HepG2 (cell line): Measurements from ENCODE around the gene SLC6A8.

ENCODE experiments used
- CREB1 ChIP-seq, 2 experiments: fragments of 450-650 bp in 1 of 2; IDR thresholded peaks; 2 replicates each; pipeline ENCODE4 v1.6.1; 2016 to 2017; ENCODE audit warnings: control low read depth in 1 of 2, mild to moderate bottlenecking in 1 of 2, missing compliant biosample characterization in 1 of 2, missing genetic modification characterization in 1 of 2
- EP300 ChIP-seq, 3 experiments: sonication (generic) in 1 of 3; formaldehyde crosslinking in 1 of 3; IDR thresholded peaks; 2 replicates each; pipeline versions ENCODE4 v1.5.1 to v1.6.1; 2011 to 2020; ENCODE audit warnings: low read depth in 2 of 3, low read length in 2 of 3, borderline replicate concordance in 1 of 3, improper control_type of control experiment in 1 of 3, mild to moderate bottlenecking in 1 of 3, missing genetic modification reagents in 1 of 3, moderate library complexity in 1 of 3
- FOXK2 ChIP-seq: fragments of 450-650 bp; IDR thresholded peaks from 2 replicates; pipeline ENCODE4 v1.6.1; 2016
- FOXP1 ChIP-seq, 2 experiments: fragments of 450-650 bp in 1 of 2; IDR thresholded peaks; 2 replicates each; pipeline ENCODE4 v1.6.1; 2017 to 2018; ENCODE audit warnings: antibody characterized with exemption in 1 of 2
- GABPA ChIP-seq, 2 experiments: IDR thresholded peaks; 2 replicates each; pipeline ENCODE4 v1.6.1; 2011 to 2016; ENCODE audit warnings: low read depth in 2 of 2, low read length in 1 of 2, missing biosample characterization in 1 of 2, missing genetic modification characterization in 1 of 2
- KLF16 ChIP-seq, 2 experiments: sonication (generic) in 1 of 2; formaldehyde crosslinking in 1 of 2; IDR thresholded peaks; 2 replicates each; pipeline versions ENCODE4 v1.6.1 to v1.8.0; 2016 to 2023; ENCODE audit warnings: missing genetic modification reagents in 2 of 2, missing compliant biosample characterization in 1 of 2
- RNF219 ChIP-seq: sonication (generic); formaldehyde crosslinking; IDR thresholded peaks from 2 replicates; pipeline ENCODE4 v1.5.0; 2020; ENCODE audit warnings: mild to moderate bottlenecking, missing genetic modification reagents
- SUZ12 ChIP-seq: fragments of 150-350 bp; IDR thresholded peaks from 2 replicates; pipeline ENCODE4 v1.6.1; 2014; ENCODE audit warnings: low read depth, low read length
- YEATS2 ChIP-seq: sonication (generic); formaldehyde crosslinking; IDR thresholded peaks from 2 replicates; pipeline ENCODE4 v1.4.0; 2020; ENCODE audit warnings: missing genetic modification reagents, borderline replicate concordance
- ZZZ3 ChIP-seq: sonication (generic); formaldehyde crosslinking; IDR thresholded peaks from 2 replicates; pipeline ENCODE4 v1.4.0; 2020; ENCODE audit warnings: missing genetic modification reagents, mild to moderate bottlenecking, borderline replicate concordance
- TF ChIP-seq, protein P1 (sequence below): IDR thresholded peaks from 2 replicates; pipeline ENCODE4 v1.6.1; 2016
- TF ChIP-seq, protein P2 (sequence below): conservative IDR thresholded peaks from 2 replicates; pipeline ENCODE4 v1.6.1; 2018; ENCODE audit warnings: missing genetic modification reagents
- TF ChIP-seq, protein P3 (sequence below): sonication (generic); formaldehyde crosslinking; IDR thresholded peaks from 2 replicates; pipeline ENCODE4 v1.5.0; 2020; ENCODE audit warnings: mild to moderate bottlenecking, missing genetic modification reagents, moderate library complexity

- TF ChIP-seq KLF16 (CRISPR knock-in tag; IDR thresholded peaks at IDR 0.05) (no peak), YEATS2 (no peak), ZZZ3 (CRISPR knock-in tag) (no peak), SUZ12 (no peak), FOXK2 (no peak), FOXP1 (IDR thresholded peaks at IDR 0.05) (no peak), FOXP1 (CRISPR knock-in tag; IDR thresholded peaks at IDR 0.05) (no peak), CREB1 (IDR thresholded peaks at IDR 0.05) (no peak), CREB1 (CRISPR knock-in tag; IDR thresholded peaks at IDR 0.05) (no peak), EP300 (IDR thresholded peaks at IDR 0.05; ENCODE audit: low read depth in 2 of 2, low read length in 2 of 2) (no peak), EP300 (CRISPR knock-in tag; IDR thresholded peaks at IDR 0.05; ENCODE audit: borderline replicate concordance) (no peak), GABPA (IDR thresholded peaks at IDR 0.05; ENCODE audit: low read depth, low read length) (no peak), GABPA (CRISPR knock-in tag; IDR thresholded peaks at IDR 0.05; ENCODE audit: low read depth) (no peak), RNF219 (no peak)
- TF ChIP-seq, protein P1, sequence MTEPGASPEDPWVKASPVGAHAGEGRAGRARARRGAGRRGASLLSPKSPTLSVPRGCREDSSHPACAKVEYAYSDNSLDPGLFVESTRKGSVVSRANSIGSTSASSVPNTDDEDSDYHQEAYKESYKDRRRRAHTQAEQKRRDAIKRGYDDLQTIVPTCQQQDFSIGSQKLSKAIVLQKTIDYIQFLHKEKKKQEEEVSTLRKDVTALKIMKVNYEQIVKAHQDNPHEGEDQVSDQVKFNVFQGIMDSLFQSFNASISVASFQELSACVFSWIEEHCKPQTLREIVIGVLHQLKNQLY (CRISPR knock-in tag): no peak
- TF ChIP-seq, protein P2, sequence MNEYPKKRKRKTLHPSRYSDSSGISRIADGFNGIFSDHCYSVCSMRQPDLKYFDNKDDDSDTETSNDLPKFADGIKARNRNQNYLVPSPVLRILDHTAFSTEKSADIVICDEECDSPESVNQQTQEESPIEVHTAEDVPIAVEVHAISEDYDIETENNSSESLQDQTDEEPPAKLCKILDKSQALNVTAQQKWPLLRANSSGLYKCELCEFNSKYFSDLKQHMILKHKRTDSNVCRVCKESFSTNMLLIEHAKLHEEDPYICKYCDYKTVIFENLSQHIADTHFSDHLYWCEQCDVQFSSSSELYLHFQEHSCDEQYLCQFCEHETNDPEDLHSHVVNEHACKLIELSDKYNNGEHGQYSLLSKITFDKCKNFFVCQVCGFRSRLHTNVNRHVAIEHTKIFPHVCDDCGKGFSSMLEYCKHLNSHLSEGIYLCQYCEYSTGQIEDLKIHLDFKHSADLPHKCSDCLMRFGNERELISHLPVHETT (CRISPR knock-in tag): no peak
- TF ChIP-seq, protein P3, sequence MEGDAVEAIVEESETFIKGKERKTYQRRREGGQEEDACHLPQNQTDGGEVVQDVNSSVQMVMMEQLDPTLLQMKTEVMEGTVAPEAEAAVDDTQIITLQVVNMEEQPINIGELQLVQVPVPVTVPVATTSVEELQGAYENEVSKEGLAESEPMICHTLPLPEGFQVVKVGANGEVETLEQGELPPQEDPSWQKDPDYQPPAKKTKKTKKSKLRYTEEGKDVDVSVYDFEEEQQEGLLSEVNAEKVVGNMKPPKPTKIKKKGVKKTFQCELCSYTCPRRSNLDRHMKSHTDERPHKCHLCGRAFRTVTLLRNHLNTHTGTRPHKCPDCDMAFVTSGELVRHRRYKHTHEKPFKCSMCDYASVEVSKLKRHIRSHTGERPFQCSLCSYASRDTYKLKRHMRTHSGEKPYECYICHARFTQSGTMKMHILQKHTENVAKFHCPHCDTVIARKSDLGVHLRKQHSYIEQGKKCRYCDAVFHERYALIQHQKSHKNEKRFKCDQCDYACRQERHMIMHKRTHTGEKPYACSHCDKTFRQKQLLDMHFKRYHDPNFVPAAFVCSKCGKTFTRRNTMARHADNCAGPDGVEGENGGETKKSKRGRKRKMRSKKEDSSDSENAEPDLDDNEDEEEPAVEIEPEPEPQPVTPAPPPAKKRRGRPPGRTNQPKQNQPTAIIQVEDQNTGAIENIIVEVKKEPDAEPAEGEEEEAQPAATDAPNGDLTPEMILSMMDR (CRISPR knock-in tag): no peak
Observed at GRCh38 chrX:153719238-153719637, 31.5 kb downstream of the SLC6A8 start.
